Activated CD4-positive, alpha-beta memory T cell treated with anti-CD3 and anti-CD28 coated beads, Interleukin-2, amount 10 ng/mL, durations not matched to agents 7 days and 5 days (primary cell): ENCODE measurements around the gene RHOG. TPM values are rescaled to one million over a fixed set of nuclear protein-coding genes. Genes with fewer than 3 reads are reported as not detected.
A peak's percentile ranks its signal among the peaks of the same experiment; 100 is the strongest.

Experiments used
- CTCF ChIA-PET: fragments of 350-600 bp; sonication (Branson Sonifier 250); formaldehyde crosslinking; loops from one replicate; lab custom pipeline; 2021; ENCODE audit warnings: antibody characterized with exemption, inconsistent platforms; lab: Charles Lee
- POLR2A ChIA-PET: fragments of 350-600 bp; sonication (Branson Sonifier 250); formaldehyde crosslinking; loops from one replicate; lab custom pipeline; 2021; ENCODE audit warnings: antibody characterized with exemption; lab: Charles Lee
- DNase-seq: peaks from one replicate; pipeline ENCODE4 v3.0.0-alpha.2; 2020
- H3K27ac Mint-ChIP-seq: one replicate; pipeline ENCODE4 v1.8.0; 2021; ENCODE audit warnings: mild to moderate bottlenecking, mixed read lengths
- H3K27me3 Mint-ChIP-seq: one replicate; pipeline ENCODE4 v1.8.0; 2021; ENCODE audit warnings: mixed read lengths
- H3K36me3 Mint-ChIP-seq: one replicate; pipeline ENCODE4 v1.8.0; 2021; ENCODE audit warnings: low read depth, mixed read lengths
- H3K4me1 Mint-ChIP-seq: one replicate; pipeline ENCODE4 v1.8.0; 2021; ENCODE audit warnings: mixed read lengths
- H3K4me3 Mint-ChIP-seq: one replicate; pipeline ENCODE4 v1.8.0; 2021; ENCODE audit warnings: mild to moderate bottlenecking, mixed read lengths
- H3K9me3 Mint-ChIP-seq: one replicate; pipeline ENCODE4 v1.8.0; 2021; ENCODE audit warnings: mixed read lengths
- total RNA-seq, 2 experiments: library from RNA; stranded (reverse); gene quantifications; one replicate each; pipeline ENCODE4 v1.2.3, GENCODE V29; 2021

RHOG gene
- total RNA-seq, 2 experiments from 2014 or later, result 192 to 201 TPM

DNA sequence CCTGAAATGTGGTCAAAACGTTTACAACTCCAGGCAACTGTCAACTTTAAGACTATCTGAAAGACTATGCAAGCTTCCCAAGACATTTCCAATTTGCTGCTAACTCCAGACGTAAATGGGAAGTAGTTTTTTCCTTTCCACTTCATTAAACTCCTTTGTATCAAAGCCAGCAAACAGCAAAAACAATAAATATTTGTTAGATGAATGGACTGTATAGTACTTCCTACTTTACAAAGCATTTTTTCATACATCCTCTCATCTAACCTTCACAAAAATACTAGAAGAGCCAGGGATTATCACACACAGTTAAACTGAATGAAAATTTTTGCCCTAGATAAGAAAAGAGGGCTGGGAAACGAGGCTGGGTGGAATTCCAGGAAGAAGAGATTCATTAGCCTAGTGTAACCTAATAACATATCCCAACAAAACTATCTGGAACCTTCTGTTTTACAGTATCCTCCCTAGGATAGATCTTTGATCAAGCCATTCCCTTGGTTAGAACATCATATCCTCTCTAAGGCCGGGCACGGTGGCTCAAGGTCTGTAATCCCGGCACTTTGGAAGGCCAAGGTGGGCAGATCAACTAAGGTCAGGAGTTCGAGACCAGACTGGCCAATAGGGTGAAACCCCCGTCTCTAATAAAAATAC, 53.9 kb downstream of the RHOG start:
- POLR2A ChIA-PET, result interaction anchor here (0.9 to 3.4 kb wide), 3 partner anchors 11 to 22 kb away, joined by 3 to 23 read pairs (median 3); partner anchors contain the start of genes NUP98 and PGAP2
- Mint-ChIP-seq H3K9me3 (no peaks in the 10 kb centered on the region), H3K4me1 (peaks cover 75% of the 10 kb centered on the region), H3K27ac (peak overlapping the region; percentile 63), H3K36me3 (peaks cover 53% of the 10 kb centered on the region), H3K4me3 (no peak overlapping the region), H3K27me3 (no peaks in the 10 kb centered on the region)
- no peak for DNase-seq
- CTCF ChIA-PET, result interaction anchor here (5.7 kb wide), 1 partner anchor 21 kb away, joined by 48 read pairs; the partner anchor contains the start of gene PGAP2

DNA sequence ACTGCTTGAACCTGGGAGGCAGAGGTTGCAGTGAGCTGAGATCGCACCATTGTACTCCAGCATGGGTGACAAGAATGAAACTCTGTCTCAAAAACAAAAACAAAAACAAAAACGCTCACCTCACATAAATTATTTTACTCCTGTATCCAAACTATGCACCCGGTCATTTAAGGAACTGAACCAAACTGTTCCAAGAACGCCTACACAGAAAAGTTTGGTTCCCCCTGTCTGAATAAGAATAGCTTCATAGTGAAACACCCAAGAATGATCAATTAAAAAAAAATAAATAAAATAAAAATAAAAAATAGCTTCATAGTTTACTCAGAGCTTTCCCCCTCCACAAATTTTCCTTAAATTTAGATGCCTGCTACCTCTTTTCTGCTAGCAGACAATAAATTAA, 57.1 kb downstream of the RHOG start:
- POLR2A ChIA-PET, result interaction anchor here (0.8 to 4.8 kb wide), 6 partner anchors 12 to 302 kb away, joined by 4 to 33 read pairs (median 14); partner anchors contain the start of genes NUP98, PGAP2 and RHOG
- Mint-ChIP-seq H3K27ac (no peak overlapping the region), H3K27me3 (no peaks in the 10 kb centered on the region), H3K36me3 (peaks cover 63% of the 10 kb centered on the region), H3K4me1 (peaks cover 68% of the 10 kb centered on the region), H3K4me3 (no peak overlapping the region), H3K9me3 (no peaks in the 10 kb centered on the region)
- CTCF ChIA-PET, result interaction anchor here (0.7 to 5.7 kb wide), 5 partner anchors 13 to 290 kb away, joined by 3 to 48 read pairs (median 10); partner anchors contain the start of genes NUP98 and PGAP2
- no peak for DNase-seq

DNA sequence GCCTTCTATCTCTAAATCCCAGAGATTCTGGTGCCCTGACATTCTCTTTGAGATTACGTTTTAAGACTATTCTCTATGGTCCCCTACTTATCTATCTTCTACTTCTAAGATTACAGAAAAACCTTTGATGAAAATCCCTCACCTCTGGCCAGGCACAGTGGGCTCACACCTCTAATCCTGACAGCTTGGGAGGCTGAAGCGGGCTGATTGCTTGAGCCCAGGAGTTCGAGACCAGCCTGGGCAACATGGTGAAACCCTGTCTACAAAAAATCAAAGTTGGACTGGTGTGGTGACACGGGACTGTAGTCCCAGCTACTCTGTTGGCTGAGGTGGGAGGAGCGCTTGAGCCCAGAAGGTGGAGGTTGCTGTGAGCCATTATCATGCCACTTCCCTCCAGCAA, 57.8 kb downstream of the RHOG start:
- H3K36me3 Mint-ChIP-seq, result peaks cover 67% of the 10 kb centered on the region
- CTCF ChIA-PET, result interaction anchor here (3.0 to 5.7 kb wide), 3 partner anchors 14 to 290 kb away, joined by 10 to 48 read pairs (median 23); partner anchors contain the start of genes NUP98 and PGAP2
- H3K4me3 Mint-ChIP-seq, result no peak overlapping the region
- no peaks in the 10 kb centered on the region for H3K9me3 Mint-ChIP-seq
- no peak for DNase-seq
- H3K4me1 Mint-ChIP-seq, result peaks cover 66% of the 10 kb centered on the region
- POLR2A ChIA-PET, result interaction anchor here (2.7 to 4.8 kb wide), 3 partner anchors 12 to 71 kb away, joined by 10 to 33 read pairs (median 19); partner anchors contain the start of gene PGAP2
- H3K27ac Mint-ChIP-seq, result peak overlapping the region; percentile 16
- H3K27me3 Mint-ChIP-seq, result no peaks in the 10 kb centered on the region

DNA sequence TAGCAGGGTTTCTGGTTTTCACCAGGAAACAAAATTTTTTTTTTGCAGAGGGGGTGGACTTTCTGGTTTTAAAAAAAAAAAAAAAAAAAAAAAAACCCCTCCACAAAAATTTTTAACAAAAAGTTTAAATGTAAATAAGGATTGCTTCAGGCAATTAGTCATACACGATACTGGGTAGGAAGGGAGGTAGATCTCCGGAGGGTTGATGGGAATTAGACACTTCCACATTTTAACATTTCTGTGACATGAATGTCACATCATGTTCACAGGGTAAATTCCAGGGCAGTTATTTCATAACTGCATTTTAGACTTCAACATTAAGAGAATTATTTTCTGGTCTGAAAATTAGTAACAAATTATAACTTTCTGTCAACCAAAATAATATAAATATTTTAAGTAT, 59.3 kb downstream of the RHOG start:
- Mint-ChIP-seq H3K36me3 (peaks cover 64% of the 10 kb centered on the region), H3K9me3 (no peaks in the 10 kb centered on the region), H3K4me1 (peaks cover 50% of the 10 kb centered on the region), H3K27me3 (no peaks in the 10 kb centered on the region), H3K27ac (peak overlapping the region; percentile 12), H3K4me3 (no peak overlapping the region)
- no peak for DNase-seq
- ChIA-PET CTCF (interaction anchor here (0.7 to 1.6 kb wide), 4 partner anchors 16 to 291 kb away, joined by 3 to 5 read pairs (median 4); partner anchors contain the start of gene NUP98), POLR2A (interaction anchor here (1.0 to 1.5 kb wide), 2 partner anchors 17 to 56 kb away, joined by 3 to 5 read pairs; partner anchors contain the start of gene NUP98)

Other genes with a start within 250 kb of the RHOG start
- not detected for gene ART5, start 199.0 kb downstream of the RHOG start, total RNA-seq
- gene ART1, start 195.8 kb downstream of the RHOG start, total RNA-seq, result not detected
- gene CHRNA10, start 169.6 kb downstream of the RHOG start, total RNA-seq, result 1 to 10 TPM; 1.5 to 1.6 TPM
- gene NUP98, start 43.4 kb downstream of the RHOG start, total RNA-seq, result 10 to 100 TPM; 93.9 to 95.2 TPM
- 10 to 100 TPM; 18.0 to 19.0 TPM for gene PGAP2, start 32.4 kb downstream of the RHOG start, total RNA-seq
- 100 to 1,000 TPM; 111 to 113 TPM for gene STIM1, start 14.7 kb upstream of the RHOG start, total RNA-seq